ENCODE results near the gene ASB13.

The ASB13 gene

DNA sequence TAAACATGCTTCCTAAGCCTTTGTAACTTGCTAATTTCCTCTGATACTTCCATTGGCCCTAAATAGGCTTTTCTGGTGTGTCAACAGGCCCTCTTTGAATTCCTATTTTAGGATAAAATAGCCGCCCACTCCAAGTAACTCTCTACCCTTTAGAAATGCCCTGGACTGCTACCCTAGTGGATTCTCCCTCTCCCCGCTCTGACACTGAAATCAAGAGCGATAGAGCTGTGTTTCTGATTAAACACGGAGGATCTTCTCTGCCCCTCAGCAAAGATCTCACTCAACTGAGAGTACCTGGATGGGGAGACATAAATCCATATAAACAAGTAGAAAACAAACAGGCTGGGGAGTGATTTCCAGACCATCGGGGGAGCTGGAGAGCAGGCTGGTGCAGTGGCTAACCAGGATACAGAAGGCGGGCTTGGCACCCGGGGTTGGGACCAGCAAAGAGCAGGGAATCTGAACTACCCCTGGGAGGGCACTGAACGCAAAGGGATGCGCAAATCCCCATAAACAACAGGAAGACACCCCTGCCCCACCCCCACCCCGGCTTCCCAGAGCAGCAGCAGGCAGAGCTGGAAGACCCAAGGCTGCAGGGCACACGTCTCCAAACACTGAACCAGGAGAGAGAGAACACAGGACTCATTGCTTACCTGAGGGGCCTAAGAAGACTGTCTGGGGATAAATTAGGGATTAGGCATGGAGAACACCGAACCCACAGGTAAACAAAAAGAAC lies 2.5 kb downstream of the ASB13 start:
- Histone ChIP-seq H3K4me1 (ENCODE audit: low read depth, poor library complexity, severe bottlenecking) (peaks cover 20% of the 10 kb centered on the region), H4K20me1 (ENCODE audit: insufficient read depth) (no peaks in the 10 kb centered on the region), H2AFZ (ENCODE audit: low read depth) (no peak overlapping the region), H3K36me3 (ENCODE audit: insufficient read depth) (no peaks in the 10 kb centered on the region), H3K27ac (no peak overlapping the region), H3K79me2 (ENCODE audit: insufficient read depth, low read depth) (no peaks in the 10 kb centered on the region), H3K27me3 (ENCODE audit: insufficient read depth, low read depth) (no peaks in the 10 kb centered on the region), H3K4me2 (no peak overlapping the region), H3K4me3 (IDR thresholded peaks at IDR 0.05; ENCODE audit: insufficient read depth, low read depth, low read length) (no peak overlapping the region), H3K9ac (no peak overlapping the region)
- TF ChIP-seq, protein P1, sequence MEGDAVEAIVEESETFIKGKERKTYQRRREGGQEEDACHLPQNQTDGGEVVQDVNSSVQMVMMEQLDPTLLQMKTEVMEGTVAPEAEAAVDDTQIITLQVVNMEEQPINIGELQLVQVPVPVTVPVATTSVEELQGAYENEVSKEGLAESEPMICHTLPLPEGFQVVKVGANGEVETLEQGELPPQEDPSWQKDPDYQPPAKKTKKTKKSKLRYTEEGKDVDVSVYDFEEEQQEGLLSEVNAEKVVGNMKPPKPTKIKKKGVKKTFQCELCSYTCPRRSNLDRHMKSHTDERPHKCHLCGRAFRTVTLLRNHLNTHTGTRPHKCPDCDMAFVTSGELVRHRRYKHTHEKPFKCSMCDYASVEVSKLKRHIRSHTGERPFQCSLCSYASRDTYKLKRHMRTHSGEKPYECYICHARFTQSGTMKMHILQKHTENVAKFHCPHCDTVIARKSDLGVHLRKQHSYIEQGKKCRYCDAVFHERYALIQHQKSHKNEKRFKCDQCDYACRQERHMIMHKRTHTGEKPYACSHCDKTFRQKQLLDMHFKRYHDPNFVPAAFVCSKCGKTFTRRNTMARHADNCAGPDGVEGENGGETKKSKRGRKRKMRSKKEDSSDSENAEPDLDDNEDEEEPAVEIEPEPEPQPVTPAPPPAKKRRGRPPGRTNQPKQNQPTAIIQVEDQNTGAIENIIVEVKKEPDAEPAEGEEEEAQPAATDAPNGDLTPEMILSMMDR (conservative IDR thresholded peaks at IDR 0.05; ENCODE audit: low read depth, low read length): no peak

DNA sequence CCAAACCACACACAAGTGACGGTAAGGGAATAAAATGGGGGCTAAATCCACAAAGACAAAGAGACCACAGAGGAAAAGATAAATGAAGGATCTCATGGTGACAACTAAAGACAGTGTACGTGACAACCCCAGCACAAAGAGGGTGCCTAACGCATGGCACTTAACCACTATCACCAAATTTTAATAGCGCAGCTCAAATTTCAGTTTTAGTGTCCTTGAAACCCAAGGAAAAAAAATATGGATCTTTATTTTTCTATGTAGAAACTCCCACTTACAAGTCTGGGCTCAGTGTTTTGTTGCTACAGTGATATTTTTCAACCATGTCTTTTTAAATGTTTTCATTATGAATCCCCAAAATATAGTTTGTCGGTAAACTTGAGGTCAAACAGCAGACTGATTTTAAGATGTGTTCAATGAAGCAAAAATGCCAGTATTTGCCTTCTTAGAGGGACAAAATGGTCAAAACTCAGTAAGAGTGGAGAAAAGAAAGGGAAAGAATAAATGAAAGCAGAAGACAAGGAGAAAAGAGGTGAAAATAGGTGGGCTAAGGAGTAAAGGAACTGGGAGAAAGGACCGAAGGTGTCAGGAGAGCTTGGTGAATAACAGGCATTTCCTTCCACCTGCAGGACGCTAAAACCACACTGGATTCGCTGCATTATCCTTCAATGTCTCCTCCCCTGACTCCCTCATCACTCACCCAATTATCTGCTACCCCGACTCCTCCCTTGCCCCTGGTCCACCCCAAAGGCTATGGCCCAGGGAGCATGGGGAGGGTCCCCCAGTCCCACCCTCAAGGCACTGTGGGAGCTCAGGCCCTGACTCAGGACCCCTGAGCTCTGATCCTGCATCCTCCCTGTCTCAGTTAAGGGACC lies 3.5 kb downstream of the ASB13 start:
- Histone ChIP-seq H3K27ac (no peak overlapping the region), H3K4me2 (no peak overlapping the region), H3K79me2 (ENCODE audit: insufficient read depth, low read depth) (peaks cover 5% of the 10 kb centered on the region; the same call in 1 of the 2 replicates), H3K4me3 (IDR thresholded peaks at IDR 0.05; ENCODE audit: insufficient read depth, low read depth, low read length) (no peak overlapping the region), H3K27me3 (ENCODE audit: insufficient read depth, low read depth) (no peaks in the 10 kb centered on the region), H3K4me1 (ENCODE audit: low read depth, poor library complexity, severe bottlenecking) (peaks cover 26% of the 10 kb centered on the region), H2AFZ (ENCODE audit: low read depth) (no peak overlapping the region), H3K9ac (no peak overlapping the region), H3K36me3 (ENCODE audit: insufficient read depth) (no peaks in the 10 kb centered on the region), H4K20me1 (ENCODE audit: insufficient read depth) (no peaks in the 10 kb centered on the region)
- TF ChIP-seq, protein P1 (conservative IDR thresholded peaks at IDR 0.05; ENCODE audit: low read depth, low read length): no peak

DNA sequence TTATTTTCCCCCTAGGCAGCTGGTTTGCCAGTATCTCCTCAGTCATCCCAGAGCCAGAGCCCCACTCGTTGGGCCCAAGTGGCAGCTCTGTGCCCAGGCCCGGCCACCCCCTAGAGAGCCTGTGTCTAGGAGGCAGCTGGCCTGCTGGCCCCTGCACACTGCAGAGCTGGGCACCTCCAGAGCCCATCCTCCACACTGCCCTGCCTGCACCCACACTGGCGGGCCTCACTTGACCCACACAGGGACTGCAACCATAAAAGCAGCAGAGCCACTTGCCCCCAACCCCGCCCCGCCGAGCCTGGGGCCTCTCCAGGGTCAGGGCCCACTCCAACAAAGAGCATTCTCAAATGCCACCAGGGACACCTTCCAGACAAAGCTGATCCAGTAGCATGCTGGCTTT lies 5.4 kb downstream of the ASB13 start:
- H3K79me2 ChIP-seq (ENCODE audit: insufficient read depth, low read depth): peaks cover 8% of the 10 kb centered on the region; the same call in 1 of the 2 replicates
- no peaks in the 10 kb centered on the region for H3K27me3 ChIP-seq (ENCODE audit: insufficient read depth, low read depth)

DNA sequence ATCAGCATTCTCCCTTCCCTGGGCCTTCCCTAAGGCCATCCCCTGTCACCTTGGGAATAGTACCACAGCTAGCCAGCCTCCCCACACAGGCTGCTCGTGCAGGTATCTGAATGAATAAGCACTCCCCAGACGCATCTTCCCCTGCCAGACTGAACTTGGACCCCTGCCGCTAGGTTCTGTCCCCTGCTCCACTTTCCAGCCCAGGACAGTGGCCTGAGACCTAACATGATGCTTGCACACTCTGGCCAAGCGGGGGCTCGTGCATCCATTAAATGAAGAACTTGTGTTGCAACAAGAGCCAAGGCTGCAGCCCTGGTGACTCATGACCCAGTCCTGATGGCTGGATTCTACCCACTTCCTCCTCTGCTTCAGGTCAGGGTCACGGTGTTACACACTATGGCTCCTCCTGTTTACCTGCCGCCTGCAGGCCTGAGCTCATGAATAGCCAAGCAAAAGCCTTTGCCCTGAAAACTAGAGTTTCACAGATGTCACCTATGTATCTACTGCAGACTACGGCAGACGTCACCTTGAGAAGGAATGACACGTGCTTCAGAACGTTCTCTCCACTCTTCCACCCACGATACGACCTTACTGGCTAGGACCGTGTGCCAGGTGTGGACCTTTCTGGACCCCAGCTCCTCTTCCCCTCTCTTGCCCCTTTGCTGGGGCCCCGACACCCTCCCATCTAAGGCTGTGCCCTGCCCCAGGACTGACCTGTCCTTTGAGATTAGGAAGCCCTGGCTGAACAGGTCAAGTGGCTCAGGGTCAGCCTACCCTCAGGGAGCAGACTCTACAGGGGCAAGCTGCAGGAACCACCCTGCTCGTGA lies 6.5 kb downstream of the ASB13 start:
- H3K4me3 ChIP-seq (IDR thresholded peaks at IDR 0.05; ENCODE audit: insufficient read depth, low read depth, low read length): no peak overlapping the region

More for the DNA sequence above, 5.4 kb downstream of the ASB13 start:
- no peak overlapping the region for H3K4me2 ChIP-seq
- H3K27ac ChIP-seq: no peak overlapping the region
- no peaks in the 10 kb centered on the region for H4K20me1 ChIP-seq (ENCODE audit: insufficient read depth)
- peaks cover 35% of the 10 kb centered on the region for H3K4me1 ChIP-seq (ENCODE audit: low read depth, poor library complexity, severe bottlenecking)
- no peaks in the 10 kb centered on the region for H3K36me3 ChIP-seq (ENCODE audit: insufficient read depth)
- H3K9ac ChIP-seq: no peak overlapping the region
- H3K4me3 ChIP-seq (IDR thresholded peaks at IDR 0.05; ENCODE audit: insufficient read depth, low read depth, low read length): no peak overlapping the region
- no peak overlapping the region for H2AFZ ChIP-seq (ENCODE audit: low read depth)
- TF ChIP-seq, protein P1 (conservative IDR thresholded peaks at IDR 0.05; ENCODE audit: low read depth, low read length): no peak

More for the DNA sequence above, 6.5 kb downstream of the ASB13 start:
- Histone ChIP-seq H3K4me1 (ENCODE audit: low read depth, poor library complexity, severe bottlenecking) (peaks cover 37% of the 10 kb centered on the region), H4K20me1 (ENCODE audit: insufficient read depth) (no peaks in the 10 kb centered on the region), H3K36me3 (ENCODE audit: insufficient read depth) (no peaks in the 10 kb centered on the region), H3K4me2 (no peak overlapping the region), H3K79me2 (ENCODE audit: insufficient read depth, low read depth) (peaks cover 8% of the 10 kb centered on the region; the same call in 1 of the 2 replicates), H3K27ac (no peak overlapping the region), H3K9ac (no peak overlapping the region), H3K27me3 (ENCODE audit: insufficient read depth, low read depth) (no peaks in the 10 kb centered on the region), H2AFZ (ENCODE audit: low read depth) (no peak overlapping the region)
- TF ChIP-seq, protein P1 (conservative IDR thresholded peaks at IDR 0.05; ENCODE audit: low read depth, low read length): no peak

Data from KMS-11 (cell line).